HepG2 (cell line): Measurements from ENCODE around the gene SRR. TPM values are rescaled to one million over a fixed set of nuclear protein-coding genes. Genes with fewer than 3 reads are reported as not detected.

Source experiments
- ATAC-seq: fragments of 200-7000 bp; cut with Tn5 transposase; 3 replicates; pipeline ENCODE4 v1.9.1; 2020; ENCODE audit warnings: mild to moderate bottlenecking, moderate library complexity
- BruUV-seq: library from RNA; stranded (reverse); fragments of 400-500 nt; replicated peaks from 2 replicates; lab custom pipeline; 2021; lab: Mats Ljungman, UMichigan
- CTCF ChIA-PET: fragments of 300-600 bp; formaldehyde crosslinking; extraction: SDS; loops from one replicate; lab custom pipeline; 2021; ENCODE audit warnings: low total read pairs, inconsistent platforms, low intra/inter-chr PET ratio; lab: Yijun Ruan, JAX
- POLR2A ChIA-PET: fragments of 350-600 bp; sonication (Branson Sonifier 250); formaldehyde crosslinking; loops from one replicate; lab custom pipeline; 2020; ENCODE audit warnings: antibody characterized with exemption, inconsistent platforms; lab: Yijun Ruan, JAX
- DNase-seq: peaks from one replicate; pipeline ENCODE4 v3.0.0-alpha.2; 2015; ENCODE audit warnings: low spot score
- FAIRE-seq: peaks from 3 replicates; lab custom pipeline; 2011; peaks lifted over from hg19 to GRCh38; lab: Jason Lieb, UNC
- H2AFZ ChIP-seq: one replicate; pipeline ENCODE4 v1.6.1; 2011; ENCODE audit warnings: low read length, inconsistent platforms
- H3K27ac ChIP-seq: fragments of 300-600 bp; 3 replicates; pipeline ENCODE4 v1.8.0; 2011; ENCODE audit warnings: mixed run types, mild to moderate bottlenecking, mixed read lengths, low read length, inconsistent platforms; ENCODE audit not compliant: insufficient read depth; ENCODE audit errors: extremely low read length
- H3K27me3 ChIP-seq, 2 experiments: fragments of 200-600 bp in 1 of 2; 2 replicates in 1 of 2; 3 replicates in 1 of 2; pipeline versions ENCODE4 v1.6.0 to v1.8.0; 2011; ENCODE audit warnings: low read length in 2 of 2, mild to moderate bottlenecking in 2 of 2, moderate library complexity in 2 of 2, inconsistent platforms in 1 of 2; ENCODE audit not compliant: insufficient read depth in 2 of 2, control insufficient read depth in 1 of 2
- H3K36me3 ChIP-seq, 2 experiments: fragments of 200-600 bp in 1 of 2; replicated peaks in 1 of 2; 2 replicates in 1 of 2; 3 replicates in 1 of 2; pipeline versions ENCODE4 v1.5.1 to v1.8.0; 2011; ENCODE audit warnings: low read length in 2 of 2, inconsistent platforms in 1 of 2; ENCODE audit not compliant: insufficient read depth in 2 of 2, control insufficient read depth in 1 of 2
- H3K4me1 ChIP-seq: 2 replicates; pipeline ENCODE4 v1.5.1; 2012; ENCODE audit warnings: low read length, inconsistent platforms; ENCODE audit not compliant: insufficient read depth
- H3K4me2 ChIP-seq: 2 replicates; pipeline ENCODE4 v1.6.0; 2011; ENCODE audit warnings: low read depth, low read length, inconsistent platforms
- H3K4me3 ChIP-seq, 3 experiments: fragments of 200-600 bp in 1 of 3; sonication (generic), shearing (Covaris generic) in 1 of 3; replicated peaks in 1 of 3; 2 replicates each; pipeline ENCODE4 v1.5.1; 2011 to 2016; ENCODE audit warnings: low read length in 3 of 3, inconsistent platforms in 2 of 3, low read depth in 2 of 3, mild to moderate bottlenecking in 2 of 3, control low read depth in 1 of 3, mixed read lengths in 1 of 3; ENCODE audit not compliant: insufficient read depth in 1 of 3
- H3K79me2 ChIP-seq: one replicate; pipeline ENCODE4 v1.6.1; 2011; ENCODE audit warnings: low read length, inconsistent platforms; ENCODE audit not compliant: insufficient read depth
- H3K9ac ChIP-seq: 2 replicates; pipeline ENCODE4 v1.6.0; 2011; ENCODE audit warnings: mild to moderate bottlenecking, low read depth, low read length, inconsistent platforms; ENCODE audit not compliant: insufficient read depth
- H3K9me3 ChIP-seq: 2 replicates; pipeline ENCODE4 v1.5.1; 2012; ENCODE audit warnings: mild to moderate bottlenecking, low read length
- H4K20me1 ChIP-seq: 2 replicates; pipeline ENCODE4 v1.6.0; 2011; ENCODE audit warnings: inconsistent platforms, mild to moderate bottlenecking, low read length, moderate library complexity; ENCODE audit not compliant: insufficient read depth
- ZNF256 ChIP-seq: sonication (generic); formaldehyde crosslinking; conservative IDR thresholded peaks from 2 replicates; pipeline ENCODE4 v1.4.0; 2020; ENCODE audit warnings: missing genetic modification reagents
- ZNF367 ChIP-seq: sonication (generic); formaldehyde crosslinking; IDR thresholded peaks from 2 replicates; pipeline ENCODE4 v1.4.0; 2020; ENCODE audit warnings: missing genetic modification reagents, borderline replicate concordance
- ZNF558 ChIP-seq: sonication (generic); formaldehyde crosslinking; IDR thresholded peaks from 2 replicates; pipeline ENCODE4 v1.9.0; 2022; ENCODE audit warnings: mild to moderate bottlenecking, missing genetic modification reagents, borderline replicate concordance
- ZNF605 ChIP-seq: sonication (generic); formaldehyde crosslinking; IDR thresholded peaks from 2 replicates; pipeline ENCODE4 v1.8.0; 2022; ENCODE audit warnings: mild to moderate bottlenecking, missing genetic modification reagents
- WGBS: methylation state at CpG from one replicate; pipeline ENCODE4 v1.1.6; 2017; ENCODE audit warnings: low lambda C conversion rate; 5-methylcytosine and 5-hydroxymethylcytosine counted together
- in situ Hi-C: cut with HindIII; loops from 2 replicates; pipeline ENCODE4 v1.10.0; 2017; ENCODE audit warnings: low pct_unique_long_range_greater_than_20kb; ENCODE audit not compliant: extremely low pct_ligation_motif_present
- intact Hi-C: fragments of 100-400 bp; cut with micrococcal nuclease; formaldehyde crosslinking; loops from one replicate; pipeline ENCODE4 v1.10.0; 2022; ENCODE audit not compliant: unreplicated experiment
- polyA plus RNA-seq, 8 experiments: library from polyadenylated mRNA; depleted of rRNA in 3 of 8; stranded (reverse) in 7 of 8; unstranded in 1 of 8; fragments of >200 nt; fragmentation: Illumina TruSeq in 4 of 8; extraction: Trizol in 4 of 8; gene quantifications; 2 replicates each; pipeline versions ENCODE4 v1.2.1 to v1.2.3, GENCODE V29; 2011 to 2016; ENCODE audit warnings: low read depth in 4 of 8, missing spikeins in 1 of 8, mixed read lengths in 1 of 8; ENCODE audit not compliant: insufficient read depth in 1 of 8
- total RNA-seq, 5 experiments: library from RNA; depleted of rRNA; stranded (reverse); fragments of >200 nt; fragmentation: Illumina TruSeq; extraction: Trizol; gene quantifications; 2 replicates each; pipeline ENCODE4 v1.2.3, GENCODE V29; 2016; ENCODE audit warnings: low read depth in 1 of 5
- TF ChIP-seq, protein P1 (sequence below): IDR thresholded peaks from 2 replicates; pipeline ENCODE4 v1.6.1; 2018; ENCODE audit warnings: missing genetic modification reagents
- TF ChIP-seq, protein P2 (sequence below): IDR thresholded peaks from 2 replicates; pipeline ENCODE4 v1.6.1; 2016; ENCODE audit warnings: low read depth, control low read depth
- TF ChIP-seq, protein P3 (sequence below): sonication (generic); formaldehyde crosslinking; IDR thresholded peaks from 2 replicates; pipeline ENCODE4 v1.4.0; 2020; ENCODE audit warnings: missing genetic modification reagents, borderline replicate concordance

The SRR gene
- total and polyA plus RNA-seq, 2 of the 13 experiments (the other 11 are each of a cell fraction or from before 2014, with no cell fraction given): 3.6 to 7.8 TPM

DNA sequence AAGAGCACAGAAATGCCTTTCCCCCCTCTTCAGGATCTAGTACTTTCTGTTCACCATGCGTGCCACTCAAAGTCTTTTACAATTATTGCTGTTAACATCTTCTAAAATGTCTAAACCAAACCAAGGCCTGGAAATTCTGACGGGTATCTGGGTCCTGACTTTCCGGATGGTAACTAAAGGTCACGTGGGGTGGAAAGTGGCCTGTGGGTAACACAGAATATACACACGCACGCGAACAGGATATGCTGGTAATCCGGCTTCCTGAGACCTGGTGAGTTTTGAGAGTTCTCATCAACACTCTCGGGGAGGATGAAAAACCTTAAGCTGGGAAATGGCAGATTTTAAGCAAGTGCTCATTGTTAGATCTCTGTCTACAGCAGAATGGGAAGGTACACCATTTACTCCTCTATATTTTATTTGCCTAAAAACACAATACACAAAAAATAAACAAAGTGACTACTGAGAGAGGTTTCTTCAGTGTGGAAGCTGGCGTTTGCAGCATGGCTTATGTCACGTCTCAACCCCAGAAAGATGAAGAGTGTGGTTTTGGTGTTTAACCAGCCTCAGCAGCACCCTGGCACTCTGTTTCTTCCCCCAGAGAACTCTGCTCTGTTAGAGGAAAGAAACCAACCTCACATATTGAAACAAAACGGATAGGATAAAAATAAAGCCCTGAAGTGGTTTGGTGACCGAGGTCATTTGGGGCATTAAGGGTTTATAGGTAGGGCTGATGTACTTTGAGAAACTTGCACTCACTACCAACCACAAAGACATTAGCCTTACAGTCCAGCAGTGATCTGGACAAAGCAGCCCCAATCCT, 37.5 kb upstream of the SRR start:
- Histone ChIP-seq H3K4me3 (no peak overlapping the region), H2AFZ (no peak overlapping the region), H3K27ac (no peak overlapping the region), H3K79me2 (no peaks in the 10 kb centered on the region), H3K27me3 (no peaks in the 10 kb centered on the region), H4K20me1 (no peaks in the 10 kb centered on the region), H3K4me2 (no peak overlapping the region), H3K4me1 (no peaks in the 10 kb centered on the region), H3K36me3 (peaks cover 10 to 35% of the 10 kb centered on the region in 2 experiments; a peak in 4 of 5 replicates), H3K9me3 (no peaks in the 10 kb centered on the region), H3K9ac (no peak overlapping the region)
- DNase-seq (no peak), FAIRE-seq (no peak), ATAC-seq (no peak)
- BruUV-seq: no TSS peak
- intact Hi-C loops: no loop called here
- CTCF ChIA-PET: no interaction called here
- POLR2A ChIA-PET: no interaction called here
- WGBS: 97% methylated on average over 13 of the region's 13 CpGs
- in situ Hi-C loops: no loop called here
- TF ChIP-seq ZNF605 (CRISPR knock-in tag) (no peak), ZNF256 (CRISPR knock-in tag) (no peak), ZNF558 (no peak), ZNF367 (CRISPR knock-in tag) (no peak)
- TF ChIP-seq, protein P1, sequence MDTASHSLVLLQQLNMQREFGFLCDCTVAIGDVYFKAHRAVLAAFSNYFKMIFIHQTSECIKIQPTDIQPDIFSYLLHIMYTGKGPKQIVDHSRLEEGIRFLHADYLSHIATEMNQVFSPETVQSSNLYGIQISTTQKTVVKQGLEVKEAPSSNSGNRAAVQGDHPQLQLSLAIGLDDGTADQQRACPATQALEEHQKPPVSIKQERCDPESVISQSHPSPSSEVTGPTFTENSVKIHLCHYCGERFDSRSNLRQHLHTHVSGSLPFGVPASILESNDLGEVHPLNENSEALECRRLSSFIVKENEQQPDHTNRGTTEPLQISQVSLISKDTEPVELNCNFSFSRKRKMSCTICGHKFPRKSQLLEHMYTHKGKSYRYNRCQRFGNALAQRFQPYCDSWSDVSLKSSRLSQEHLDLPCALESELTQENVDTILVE (CRISPR knock-in tag): no peak
- TF ChIP-seq, protein P2, sequence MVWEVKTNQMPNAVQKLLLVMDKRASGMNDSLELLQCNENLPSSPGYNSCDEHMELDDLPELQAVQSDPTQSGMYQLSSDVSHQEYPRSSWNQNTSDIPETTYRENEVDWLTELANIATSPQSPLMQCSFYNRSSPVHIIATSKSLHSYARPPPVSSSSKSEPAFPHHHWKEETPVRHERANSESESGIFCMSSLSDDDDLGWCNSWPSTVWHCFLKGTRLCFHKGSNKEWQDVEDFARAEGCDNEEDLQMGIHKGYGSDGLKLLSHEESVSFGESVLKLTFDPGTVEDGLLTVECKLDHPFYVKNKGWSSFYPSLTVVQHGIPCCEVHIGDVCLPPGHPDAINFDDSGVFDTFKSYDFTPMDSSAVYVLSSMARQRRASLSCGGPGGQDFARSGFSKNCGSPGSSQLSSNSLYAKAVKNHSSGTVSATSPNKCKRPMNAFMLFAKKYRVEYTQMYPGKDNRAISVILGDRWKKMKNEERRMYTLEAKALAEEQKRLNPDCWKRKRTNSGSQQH (CRISPR knock-in tag): no peak
- TF ChIP-seq, protein P3, sequence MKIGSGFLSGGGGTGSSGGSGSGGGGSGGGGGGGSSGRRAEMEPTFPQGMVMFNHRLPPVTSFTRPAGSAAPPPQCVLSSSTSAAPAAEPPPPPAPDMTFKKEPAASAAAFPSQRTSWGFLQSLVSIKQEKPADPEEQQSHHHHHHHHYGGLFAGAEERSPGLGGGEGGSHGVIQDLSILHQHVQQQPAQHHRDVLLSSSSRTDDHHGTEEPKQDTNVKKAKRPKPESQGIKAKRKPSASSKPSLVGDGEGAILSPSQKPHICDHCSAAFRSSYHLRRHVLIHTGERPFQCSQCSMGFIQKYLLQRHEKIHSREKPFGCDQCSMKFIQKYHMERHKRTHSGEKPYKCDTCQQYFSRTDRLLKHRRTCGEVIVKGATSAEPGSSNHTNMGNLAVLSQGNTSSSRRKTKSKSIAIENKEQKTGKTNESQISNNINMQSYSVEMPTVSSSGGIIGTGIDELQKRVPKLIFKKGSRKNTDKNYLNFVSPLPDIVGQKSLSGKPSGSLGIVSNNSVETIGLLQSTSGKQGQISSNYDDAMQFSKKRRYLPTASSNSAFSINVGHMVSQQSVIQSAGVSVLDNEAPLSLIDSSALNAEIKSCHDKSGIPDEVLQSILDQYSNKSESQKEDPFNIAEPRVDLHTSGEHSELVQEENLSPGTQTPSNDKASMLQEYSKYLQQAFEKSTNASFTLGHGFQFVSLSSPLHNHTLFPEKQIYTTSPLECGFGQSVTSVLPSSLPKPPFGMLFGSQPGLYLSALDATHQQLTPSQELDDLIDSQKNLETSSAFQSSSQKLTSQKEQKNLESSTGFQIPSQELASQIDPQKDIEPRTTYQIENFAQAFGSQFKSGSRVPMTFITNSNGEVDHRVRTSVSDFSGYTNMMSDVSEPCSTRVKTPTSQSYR (CRISPR knock-in tag): no peak
